ENCODE results near the gene HPD.
"Not testable (repeated sequence)": the region's sequence is repeated elsewhere in the genome, so short reads cannot be mapped to it uniquely, and the experiment has no call there.

Gene HPD

DNA sequence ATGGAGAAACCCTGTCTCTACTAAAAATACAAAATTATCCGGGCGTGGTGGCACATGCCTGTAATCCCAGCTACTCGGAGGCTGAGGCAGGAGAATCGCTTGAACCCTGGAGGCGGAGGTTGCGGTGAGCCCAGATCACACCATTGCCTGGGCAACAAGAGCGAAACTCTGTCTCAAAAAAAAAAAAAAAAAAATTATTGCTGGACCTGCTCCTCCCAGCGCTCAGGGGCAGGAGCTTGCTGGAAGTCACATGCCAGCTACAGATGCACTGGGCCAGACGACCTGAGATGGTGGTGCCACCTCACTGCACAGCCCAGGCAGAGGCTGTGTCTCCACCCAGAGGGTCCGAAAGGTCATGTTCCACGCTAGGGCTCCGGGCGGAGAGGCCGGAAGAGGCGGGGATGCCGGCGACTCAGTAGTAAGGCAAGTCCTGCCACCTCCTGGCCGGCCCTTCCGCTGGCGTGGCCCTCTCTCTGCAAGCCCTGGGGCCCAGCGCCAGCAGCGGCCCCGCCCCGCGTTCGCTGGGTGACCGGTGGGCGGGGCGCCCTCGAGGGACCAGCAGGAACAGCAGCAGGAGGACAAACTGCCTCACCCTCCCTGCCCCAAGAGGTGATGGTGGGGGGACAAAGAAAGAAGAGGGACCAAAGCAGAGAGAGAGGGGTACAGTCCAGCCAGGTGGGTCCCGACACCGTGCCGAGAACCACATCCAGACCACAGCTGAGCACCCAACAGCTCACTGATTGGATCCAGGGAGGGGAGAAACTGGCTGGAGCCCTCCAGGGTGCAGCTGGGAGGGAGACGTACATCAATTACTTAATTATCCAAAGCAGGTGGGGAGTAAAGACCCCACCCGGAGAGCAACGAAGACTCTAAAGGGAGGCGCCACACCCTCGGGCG is 61.6 kb downstream of the HPD start:
- Histone ChIP-seq H3K9ac (ENCODE audit: low read length in 2 of 2) (peak overlapping the region in 1 of 2 donors; percentile 42), H3K27me3 (ENCODE audit: control insufficient read depth in 1 of 2, insufficient read depth in 2 of 2, low read length in 2 of 2) (no peaks in the 10 kb centered on the region), H3K36me3 (ENCODE audit: control insufficient read depth in 2 of 2, insufficient read depth in 2 of 2, low read length in 2 of 2) (peaks cover 0 to 2% of the 10 kb centered on the region in 2 donors), H3K27ac (ENCODE audit: low read length) (peak overlapping the region; percentile 84), H3K4me3 (ENCODE audit: low read length in 2 of 2) (peak overlapping the region; percentile 18 to 68), H3K4me1 (ENCODE audit: control insufficient read depth, insufficient read depth, low read length) (peaks cover 84% of the 10 kb centered on the region), H3K9me3 (ENCODE audit: control insufficient read depth in 2 of 2, low read length in 2 of 2) (no peaks in the 10 kb centered on the region)

GRCh38 chr12:121795034-121795968 is 63.4 kb downstream of the HPD start:
- peak overlapping the region; percentile 84 for H3K27ac ChIP-seq (ENCODE audit: low read length)
- H3K9me3 ChIP-seq (ENCODE audit: control insufficient read depth in 2 of 2, low read length in 2 of 2): no peaks in the 10 kb centered on the region
- peaks cover 0 to 2% of the 10 kb centered on the region in 2 donors for H3K36me3 ChIP-seq (ENCODE audit: control insufficient read depth in 2 of 2, insufficient read depth in 2 of 2, low read length in 2 of 2)
- peaks cover 76% of the 10 kb centered on the region for H3K4me1 ChIP-seq (ENCODE audit: control insufficient read depth, insufficient read depth, low read length)
- H3K4me3 ChIP-seq (ENCODE audit: low read length in 2 of 2): peak overlapping the region; percentile 63 to 79
- no peaks in the 10 kb centered on the region for H3K27me3 ChIP-seq (ENCODE audit: control insufficient read depth in 1 of 2, insufficient read depth in 2 of 2, low read length in 2 of 2)
- H3K9ac ChIP-seq (ENCODE audit: low read length in 2 of 2): peak overlapping the region in 1 of 2 donors; percentile 35

GRCh38 chr12:121794534-121795033 is 64.1 kb downstream of the HPD start:
- Histone ChIP-seq H3K36me3 (ENCODE audit: control insufficient read depth in 2 of 2, insufficient read depth in 2 of 2, low read length in 2 of 2) (peaks cover 0 to 2% of the 10 kb centered on the region in 2 donors), H3K4me1 (ENCODE audit: control insufficient read depth, insufficient read depth, low read length) (peaks cover 69% of the 10 kb centered on the region), H3K9me3 (ENCODE audit: control insufficient read depth in 2 of 2, low read length in 2 of 2) (no peaks in the 10 kb centered on the region), H3K4me3 (ENCODE audit: low read length in 2 of 2) (peak overlapping the region; percentile 63 to 79), H3K27ac (ENCODE audit: low read length) (peak overlapping the region; percentile 84), H3K27me3 (ENCODE audit: control insufficient read depth in 1 of 2, insufficient read depth in 2 of 2, low read length in 2 of 2) (no peaks in the 10 kb centered on the region), H3K9ac (ENCODE audit: low read length in 2 of 2) (peak overlapping the region; percentile 35 to 47)

DNA sequence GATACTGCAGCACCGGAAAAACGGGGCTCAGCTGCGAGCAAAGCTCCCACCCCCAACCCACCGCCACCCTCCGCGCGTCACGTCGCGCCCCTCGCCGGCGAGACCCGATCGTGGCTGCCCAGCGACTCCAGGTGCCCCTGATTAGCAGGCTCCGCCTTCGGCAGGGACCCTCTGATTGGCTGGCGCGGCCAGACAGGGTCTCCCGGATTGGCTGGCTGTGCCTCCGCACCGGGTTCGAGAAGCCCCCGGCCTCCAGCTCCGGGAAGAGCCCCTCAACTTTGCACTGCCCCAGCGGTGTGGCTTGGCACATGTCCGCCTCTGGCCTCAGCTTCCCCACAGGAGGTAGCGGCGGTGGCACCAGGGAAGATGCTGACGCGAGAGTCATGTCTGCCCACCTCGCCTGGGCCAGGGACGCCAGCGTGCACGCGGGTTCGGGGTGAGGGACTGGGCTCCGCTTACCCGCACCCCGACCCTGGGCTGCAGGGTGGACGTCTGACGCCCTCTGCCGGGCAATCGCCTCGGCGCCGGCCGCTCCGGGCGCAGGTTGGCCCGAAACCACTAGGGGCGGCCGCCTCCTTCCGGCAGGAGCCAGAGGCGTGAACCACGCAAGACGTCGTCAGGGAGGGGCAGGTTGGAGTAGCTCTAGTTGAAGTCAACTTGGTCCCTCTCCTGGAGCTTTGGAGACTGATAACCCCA is 64.7 kb downstream of the HPD start:
- peaks cover 0 to 2% of the 10 kb centered on the region in 2 donors for H3K36me3 ChIP-seq (ENCODE audit: control insufficient read depth in 2 of 2, insufficient read depth in 2 of 2, low read length in 2 of 2)
- H3K27ac ChIP-seq (ENCODE audit: low read length): peak overlapping the region; percentile 84
- peak overlapping the region; percentile 63 to 79 for H3K4me3 ChIP-seq (ENCODE audit: low read length in 2 of 2)
- peaks cover 65% of the 10 kb centered on the region for H3K4me1 ChIP-seq (ENCODE audit: control insufficient read depth, insufficient read depth, low read length)
- H3K27me3 ChIP-seq (ENCODE audit: control insufficient read depth in 1 of 2, insufficient read depth in 2 of 2, low read length in 2 of 2): no peaks in the 10 kb centered on the region
- no peaks in the 10 kb centered on the region for H3K9me3 ChIP-seq (ENCODE audit: control insufficient read depth in 2 of 2, low read length in 2 of 2)
- H3K9ac ChIP-seq (ENCODE audit: low read length in 2 of 2): peak overlapping the region; percentile 47 to 54

DNA sequence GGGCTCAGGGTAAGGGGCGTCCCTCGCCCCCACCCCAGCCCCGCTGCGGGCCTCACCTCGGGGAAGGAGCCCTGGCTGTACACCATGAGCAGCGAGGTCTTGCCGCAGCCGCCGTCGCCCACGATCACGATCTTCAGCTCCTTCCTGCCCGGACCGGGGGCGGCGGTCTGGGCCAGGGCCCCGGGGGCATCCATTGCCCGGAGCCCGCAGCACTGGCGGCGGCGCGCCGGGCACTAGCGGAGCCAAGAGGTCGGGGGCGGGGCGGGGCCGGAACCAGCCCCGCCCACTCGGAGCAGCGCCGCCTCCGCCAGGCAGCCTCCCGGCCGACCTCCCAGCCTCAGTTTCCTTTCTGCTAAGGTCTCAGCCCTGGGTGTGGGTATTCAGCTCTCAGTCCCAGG is 65.2 kb downstream of the HPD start, which contains the start of gene RHOF:
RHOF (minus strand) TSS at position 249 of the 398 bp plus-strand sequence; CDS start at position 194, 55 bp downstream.
- peaks cover 59% of the 10 kb centered on the region for H3K4me1 ChIP-seq (ENCODE audit: control insufficient read depth, insufficient read depth, low read length)

GRCh38 chr12:121792607-121793439 is 65.8 kb downstream of the HPD start:
- H3K9me3 ChIP-seq (ENCODE audit: control insufficient read depth in 2 of 2, low read length in 2 of 2): no peaks in the 10 kb centered on the region
- no peaks in the 10 kb centered on the region for H3K27me3 ChIP-seq (ENCODE audit: control insufficient read depth in 1 of 2, insufficient read depth in 2 of 2, low read length in 2 of 2)
- H3K4me3 ChIP-seq (ENCODE audit: low read length in 2 of 2): peak overlapping the region; percentile 13 to 79
- no peaks in the 10 kb centered on the region for H3K36me3 ChIP-seq (ENCODE audit: control insufficient read depth in 2 of 2, insufficient read depth in 2 of 2, low read length in 2 of 2)
- peaks cover 53% of the 10 kb centered on the region for H3K4me1 ChIP-seq (ENCODE audit: control insufficient read depth, insufficient read depth, low read length)
- peak overlapping the region; percentile 49 for H3K27ac ChIP-seq (ENCODE audit: low read length)
- peak overlapping the region; percentile 47 to 54 for H3K9ac ChIP-seq (ENCODE audit: low read length in 2 of 2)

More for the DNA sequence above, 65.2 kb downstream of the HPD start, which contains the start of gene RHOF:
- H3K27ac ChIP-seq (ENCODE audit: low read length): peak within 1 kb of the TSS; percentile 84
- H3K36me3 ChIP-seq (ENCODE audit: control insufficient read depth in 2 of 2, insufficient read depth in 2 of 2, low read length in 2 of 2): peaks cover 0 to 1% of the 10 kb centered on the region in 2 donors
- H3K9ac ChIP-seq (ENCODE audit: low read length in 2 of 2): peak within 1 kb of the TSS; percentile 47 to 54
- H3K9me3 ChIP-seq (ENCODE audit: control insufficient read depth in 2 of 2, low read length in 2 of 2): no peaks in the 10 kb centered on the region
- H3K27me3 ChIP-seq (ENCODE audit: control insufficient read depth in 1 of 2, insufficient read depth in 2 of 2, low read length in 2 of 2): no peaks in the 10 kb centered on the region
- peak within 1 kb of the TSS; percentile 63 to 79 for H3K4me3 ChIP-seq (ENCODE audit: low read length in 2 of 2)

GRCh38 chr12:121791671-121792551 is 66.7 kb downstream of the HPD start:
- H3K9ac ChIP-seq (ENCODE audit: low read length in 2 of 2): no peak overlapping the region
- no peaks in the 10 kb centered on the region for H3K9me3 ChIP-seq (ENCODE audit: control insufficient read depth in 2 of 2, low read length in 2 of 2)
- H3K27me3 ChIP-seq (ENCODE audit: control insufficient read depth in 1 of 2, insufficient read depth in 2 of 2, low read length in 2 of 2): no peaks in the 10 kb centered on the region
- H3K36me3 ChIP-seq (ENCODE audit: control insufficient read depth in 2 of 2, insufficient read depth in 2 of 2, low read length in 2 of 2): no peaks in the 10 kb centered on the region
- H3K4me1 ChIP-seq (ENCODE audit: control insufficient read depth, insufficient read depth, low read length): peaks cover 44% of the 10 kb centered on the region
- peak overlapping the region; percentile 49 for H3K27ac ChIP-seq (ENCODE audit: low read length)
- peak overlapping the region in 1 of 2 donors; percentile 79 for H3K4me3 ChIP-seq (ENCODE audit: low read length in 2 of 2)

DNA sequence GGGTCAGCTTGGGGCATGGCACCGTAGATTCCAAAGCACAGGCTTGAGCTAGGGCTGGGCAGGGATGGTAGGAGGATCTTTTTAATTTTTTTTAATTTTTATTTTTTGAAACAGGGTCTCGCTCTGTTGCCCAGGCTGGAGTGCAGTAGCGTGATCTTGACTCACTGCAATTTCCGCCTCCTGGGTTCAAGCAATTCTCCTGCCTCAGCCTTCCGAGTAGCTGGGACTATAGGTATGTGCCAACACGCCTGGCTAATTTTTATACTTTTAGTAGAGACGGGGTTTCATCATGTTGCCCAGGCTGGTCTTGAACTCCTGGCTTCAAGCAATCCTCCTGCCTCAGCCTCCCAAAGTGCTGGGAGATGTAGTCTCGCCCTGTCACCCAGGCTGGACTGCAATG is 67.9 kb downstream of the HPD start:
- not testable (repeated sequence) for H3K27ac ChIP-seq (ENCODE audit: low read length); H3K36me3 ChIP-seq (ENCODE audit: control insufficient read depth in 2 of 2, insufficient read depth in 2 of 2, low read length in 2 of 2); H3K9me3 ChIP-seq (ENCODE audit: control insufficient read depth in 2 of 2, low read length in 2 of 2); H3K9ac ChIP-seq (ENCODE audit: low read length in 2 of 2); H3K27me3 ChIP-seq (ENCODE audit: control insufficient read depth in 1 of 2, insufficient read depth in 2 of 2, low read length in 2 of 2); H3K4me3 ChIP-seq (ENCODE audit: low read length in 2 of 2)
- peaks cover 33% of the 10 kb centered on the region for H3K4me1 ChIP-seq (ENCODE audit: control insufficient read depth, insufficient read depth, low read length)

All from stomach smooth muscle (tissue), 2 donors.